ENCODE data around the gene NDUFS8. TPM values are rescaled to one million over a fixed set of nuclear protein-coding genes. Genes with fewer than 3 reads are reported as not detected.

NDUFS8 gene
- polyA plus RNA-seq, 1 donor from 2014 or later, result 169 TPM

DNA sequence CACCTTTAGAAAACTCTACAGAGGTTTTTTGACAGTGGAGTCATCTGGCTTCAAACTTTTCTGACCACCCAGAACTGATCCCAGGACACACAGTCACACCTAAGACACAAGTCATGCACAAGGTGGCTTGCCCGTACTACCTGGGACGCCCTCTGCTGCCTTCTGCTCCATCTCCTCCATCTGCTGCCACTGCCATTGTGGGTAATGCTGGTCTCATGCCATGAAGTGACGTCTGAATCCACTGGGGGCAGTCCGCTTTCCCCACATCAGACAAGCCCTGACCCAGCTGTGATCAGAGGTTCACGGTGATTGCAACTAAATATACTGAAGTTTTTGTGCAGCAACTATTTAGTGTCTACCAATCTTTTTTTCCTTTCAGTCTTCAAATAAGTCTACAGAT is 5.4 kb upstream of the NDUFS8 start:
- Histone ChIP-seq H3K27me3 (ENCODE audit: insufficient read depth, low read depth, low read length) (no peaks in the 10 kb centered on the region), H3K9me2 (ENCODE audit: insufficient read depth, low read length) (no peaks in the 10 kb centered on the region), H3K9ac (ENCODE audit: low read length) (no peak overlapping the region), H3K36me3 (ENCODE audit: insufficient read depth, low read length) (no peaks in the 10 kb centered on the region), H4K20me1 (ENCODE audit: insufficient read depth) (no peaks in the 10 kb centered on the region), H3K4me3 (ENCODE audit: low read length) (no peak overlapping the region), H3K4me2 (ENCODE audit: low read length) (no peak overlapping the region), H3F3A (ENCODE audit: insufficient read depth, low read length, poor library complexity, severe bottlenecking) (no peaks in the 10 kb centered on the region), H3K79me2 (replicated peaks; ENCODE audit: insufficient read depth, low read length) (no peaks in the 10 kb centered on the region), H2AFZ (ENCODE audit: low read depth, low read length) (no peak overlapping the region), H3K27ac (ENCODE audit: low read length) (no peak overlapping the region), H3K9me3 (ENCODE audit: low read length) (peaks cover 5% of the 10 kb centered on the region)
- no peak for TF ChIP-seq MXI1 (conservative IDR thresholded peaks at IDR 0.05; ENCODE audit: poor library complexity, severe bottlenecking)

DNA sequence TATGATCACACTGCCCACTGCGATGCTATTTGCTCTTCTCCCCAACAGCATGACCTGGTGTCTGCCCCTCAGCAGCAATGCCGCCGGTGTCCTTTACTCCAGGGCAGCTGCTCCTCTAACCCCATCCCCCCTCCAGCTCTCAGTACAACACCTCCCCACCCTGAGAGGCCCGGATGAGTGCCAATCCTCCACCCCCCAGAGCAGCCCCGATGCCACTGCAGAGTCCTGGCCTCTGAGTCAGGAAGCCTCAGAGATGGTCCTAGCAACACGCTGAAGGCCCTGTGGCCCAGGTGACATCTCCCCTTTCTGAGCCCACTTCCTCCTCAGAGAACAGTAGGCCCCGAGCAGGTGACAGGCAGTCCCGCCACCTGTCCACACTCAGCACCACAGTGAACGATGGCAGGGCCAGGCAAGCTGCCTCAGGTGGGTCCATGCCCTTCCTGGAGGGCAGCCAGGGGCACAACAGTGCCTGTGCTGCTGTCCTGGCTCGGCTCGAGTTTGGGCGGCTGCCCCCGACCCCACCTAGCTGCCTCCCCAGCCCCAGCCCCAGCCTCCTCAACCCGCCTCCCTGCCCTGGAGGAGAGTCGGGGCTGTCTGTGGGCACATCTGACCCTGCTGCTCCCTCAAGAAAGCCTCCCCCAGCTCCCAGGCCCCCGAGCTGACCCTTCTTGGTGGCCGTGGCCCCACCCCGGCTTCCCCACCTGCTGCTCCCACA is 3.9 kb upstream of the NDUFS8 start:
- Histone ChIP-seq H3K9me3 (ENCODE audit: low read length) (peaks cover 5% of the 10 kb centered on the region), H3K36me3 (ENCODE audit: insufficient read depth, low read length) (no peaks in the 10 kb centered on the region), H3F3A (ENCODE audit: insufficient read depth, low read length, poor library complexity, severe bottlenecking) (no peaks in the 10 kb centered on the region), H2AFZ (ENCODE audit: low read depth, low read length) (no peak overlapping the region), H3K79me2 (replicated peaks; ENCODE audit: insufficient read depth, low read length) (peaks cover 9% of the 10 kb centered on the region), H3K9me2 (ENCODE audit: insufficient read depth, low read length) (no peaks in the 10 kb centered on the region), H3K27me3 (ENCODE audit: insufficient read depth, low read depth, low read length) (no peaks in the 10 kb centered on the region), H3K4me3 (ENCODE audit: low read length) (no peak overlapping the region), H3K9ac (ENCODE audit: low read length) (no peak overlapping the region), H3K27ac (ENCODE audit: low read length) (no peak overlapping the region), H3K4me2 (ENCODE audit: low read length) (no peak overlapping the region), H4K20me1 (ENCODE audit: insufficient read depth) (no peaks in the 10 kb centered on the region)
- TF ChIP-seq, protein P1, sequence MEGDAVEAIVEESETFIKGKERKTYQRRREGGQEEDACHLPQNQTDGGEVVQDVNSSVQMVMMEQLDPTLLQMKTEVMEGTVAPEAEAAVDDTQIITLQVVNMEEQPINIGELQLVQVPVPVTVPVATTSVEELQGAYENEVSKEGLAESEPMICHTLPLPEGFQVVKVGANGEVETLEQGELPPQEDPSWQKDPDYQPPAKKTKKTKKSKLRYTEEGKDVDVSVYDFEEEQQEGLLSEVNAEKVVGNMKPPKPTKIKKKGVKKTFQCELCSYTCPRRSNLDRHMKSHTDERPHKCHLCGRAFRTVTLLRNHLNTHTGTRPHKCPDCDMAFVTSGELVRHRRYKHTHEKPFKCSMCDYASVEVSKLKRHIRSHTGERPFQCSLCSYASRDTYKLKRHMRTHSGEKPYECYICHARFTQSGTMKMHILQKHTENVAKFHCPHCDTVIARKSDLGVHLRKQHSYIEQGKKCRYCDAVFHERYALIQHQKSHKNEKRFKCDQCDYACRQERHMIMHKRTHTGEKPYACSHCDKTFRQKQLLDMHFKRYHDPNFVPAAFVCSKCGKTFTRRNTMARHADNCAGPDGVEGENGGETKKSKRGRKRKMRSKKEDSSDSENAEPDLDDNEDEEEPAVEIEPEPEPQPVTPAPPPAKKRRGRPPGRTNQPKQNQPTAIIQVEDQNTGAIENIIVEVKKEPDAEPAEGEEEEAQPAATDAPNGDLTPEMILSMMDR (IDR thresholded peaks at IDR 0.05; ENCODE audit: poor library complexity, severe bottlenecking), result no peak
- TF ChIP-seq POLR2AphosphoS5 (IDR thresholded peaks at IDR 0.05), result no peak
- no peak for TF ChIP-seq MXI1 (conservative IDR thresholded peaks at IDR 0.05; ENCODE audit: poor library complexity, severe bottlenecking)
- TF ChIP-seq EP300 (conservative IDR thresholded peaks at IDR 0.05; ENCODE audit: poor library complexity, severe bottlenecking), result no peak
- TF ChIP-seq EZH2 (IDR thresholded peaks at IDR 0.05; ENCODE audit: borderline replicate concordance, insufficient read depth, low read length, poor library complexity, severe bottlenecking), result no peak
- TF ChIP-seq SMC3 (conservative IDR thresholded peaks at IDR 0.05; ENCODE audit: poor library complexity), result no peak
- TF ChIP-seq RAD21 (conservative IDR thresholded peaks at IDR 0.05), result no peak
- no peak for TF ChIP-seq TAF1 (IDR thresholded peaks at IDR 0.05; ENCODE audit: low read depth)
- TF ChIP-seq, protein P2, sequence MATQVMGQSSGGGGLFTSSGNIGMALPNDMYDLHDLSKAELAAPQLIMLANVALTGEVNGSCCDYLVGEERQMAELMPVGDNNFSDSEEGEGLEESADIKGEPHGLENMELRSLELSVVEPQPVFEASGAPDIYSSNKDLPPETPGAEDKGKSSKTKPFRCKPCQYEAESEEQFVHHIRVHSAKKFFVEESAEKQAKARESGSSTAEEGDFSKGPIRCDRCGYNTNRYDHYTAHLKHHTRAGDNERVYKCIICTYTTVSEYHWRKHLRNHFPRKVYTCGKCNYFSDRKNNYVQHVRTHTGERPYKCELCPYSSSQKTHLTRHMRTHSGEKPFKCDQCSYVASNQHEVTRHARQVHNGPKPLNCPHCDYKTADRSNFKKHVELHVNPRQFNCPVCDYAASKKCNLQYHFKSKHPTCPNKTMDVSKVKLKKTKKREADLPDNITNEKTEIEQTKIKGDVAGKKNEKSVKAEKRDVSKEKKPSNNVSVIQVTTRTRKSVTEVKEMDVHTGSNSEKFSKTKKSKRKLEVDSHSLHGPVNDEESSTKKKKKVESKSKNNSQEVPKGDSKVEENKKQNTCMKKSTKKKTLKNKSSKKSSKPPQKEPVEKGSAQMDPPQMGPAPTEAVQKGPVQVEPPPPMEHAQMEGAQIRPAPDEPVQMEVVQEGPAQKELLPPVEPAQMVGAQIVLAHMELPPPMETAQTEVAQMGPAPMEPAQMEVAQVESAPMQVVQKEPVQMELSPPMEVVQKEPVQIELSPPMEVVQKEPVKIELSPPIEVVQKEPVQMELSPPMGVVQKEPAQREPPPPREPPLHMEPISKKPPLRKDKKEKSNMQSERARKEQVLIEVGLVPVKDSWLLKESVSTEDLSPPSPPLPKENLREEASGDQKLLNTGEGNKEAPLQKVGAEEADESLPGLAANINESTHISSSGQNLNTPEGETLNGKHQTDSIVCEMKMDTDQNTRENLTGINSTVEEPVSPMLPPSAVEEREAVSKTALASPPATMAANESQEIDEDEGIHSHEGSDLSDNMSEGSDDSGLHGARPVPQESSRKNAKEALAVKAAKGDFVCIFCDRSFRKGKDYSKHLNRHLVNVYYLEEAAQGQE (IDR thresholded peaks at IDR 0.05; ENCODE audit: borderline replicate concordance), result no peak

Data from neural cell (in vitro differentiated cells).